ENCODE measurements around the gene CTIF.

GRCh38 chr18:48548921-48549320 is 10.1 kb downstream of the CTIF start:
- TF ChIP-seq CTCF (conservative IDR thresholded peaks at IDR 0.05; ENCODE audit: low read length) (no peak), EZH2phosphoT487 (IDR thresholded peaks at IDR 0.05; ENCODE audit: borderline replicate concordance, low read depth, low read length) (no peak)

Measured in OCI-LY7 (cell line).